ENCODE results near the gene CDH12.
"Not testable (repeated sequence)": the region's sequence is repeated elsewhere in the genome, so short reads cannot be mapped to it uniquely, and the experiment has no call there.

Gene CDH12

DNA sequence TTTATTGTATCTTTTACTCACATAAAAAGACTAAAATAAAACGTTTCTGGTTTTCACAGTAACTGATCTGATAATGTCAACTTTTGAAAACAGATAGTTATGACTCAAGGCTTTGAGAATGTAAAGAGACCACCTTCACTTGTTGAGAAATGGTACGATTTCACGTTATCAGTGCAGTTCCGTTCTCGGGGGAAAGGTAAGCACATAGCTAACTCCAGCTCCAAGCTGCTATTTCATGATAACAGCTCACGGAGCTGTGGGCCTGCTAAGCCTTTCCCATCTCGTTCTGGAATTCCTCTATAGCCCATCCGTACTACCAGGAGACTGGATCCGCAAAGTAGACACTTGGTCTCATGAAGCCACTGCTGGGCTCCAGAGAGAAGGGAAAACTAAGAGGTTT is 701.3 kb downstream of the CDH12 start:
- DNase-seq (ENCODE audit: low read depth), result not testable (repeated sequence)

DNA sequence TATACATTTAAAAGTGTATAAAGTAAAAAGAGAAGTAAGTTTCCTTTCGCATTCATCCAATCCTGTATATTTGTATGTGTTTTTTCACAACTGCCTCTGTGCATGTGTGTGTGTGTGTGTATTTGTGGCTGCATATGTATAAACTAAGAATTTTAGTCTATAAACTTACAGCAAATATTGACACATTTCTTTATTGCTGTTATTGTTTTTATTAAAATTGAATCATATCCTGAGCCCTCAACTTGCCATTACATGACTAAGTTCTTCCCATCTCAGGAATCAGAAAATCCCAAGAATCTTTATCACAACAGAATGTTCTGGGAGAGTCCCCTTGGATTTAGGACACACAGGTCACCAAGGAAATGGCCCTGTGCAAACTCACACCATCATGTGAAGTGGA is 712.7 kb downstream of the CDH12 start:
- not testable (repeated sequence) for DNase-seq (ENCODE audit: low read depth)

DNA sequence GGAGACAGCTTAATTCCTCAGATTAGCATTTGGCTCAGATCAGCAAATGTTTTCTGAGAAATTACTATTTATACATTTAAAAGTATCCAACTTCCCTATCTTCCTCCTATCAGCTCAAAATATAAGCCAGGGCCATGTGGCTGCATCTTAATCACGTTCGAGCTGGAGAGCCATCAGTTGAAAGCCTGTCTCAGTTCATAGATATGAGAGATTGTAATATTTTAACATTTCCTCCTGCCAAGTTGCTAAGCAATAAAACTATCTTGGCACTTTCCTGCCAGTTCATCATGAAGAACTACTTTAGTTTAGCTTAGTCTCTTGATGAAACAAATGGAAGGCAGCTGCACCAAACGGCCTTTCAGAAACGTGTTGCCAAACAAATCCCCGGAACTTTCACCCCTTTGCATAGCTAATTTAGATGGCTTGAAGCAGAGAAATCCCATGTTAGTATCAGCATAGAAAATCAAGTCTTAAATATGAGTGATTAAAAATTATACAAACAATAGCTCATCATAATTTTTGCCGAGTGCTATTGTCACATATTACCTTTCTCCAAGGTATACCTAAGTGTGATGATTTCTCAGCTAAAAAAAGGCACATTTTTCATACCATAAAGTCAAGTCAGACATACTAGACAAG is 713.4 kb downstream of the CDH12 start:
- DNase-seq (ENCODE audit: low read depth), result not testable (repeated sequence)

DNA sequence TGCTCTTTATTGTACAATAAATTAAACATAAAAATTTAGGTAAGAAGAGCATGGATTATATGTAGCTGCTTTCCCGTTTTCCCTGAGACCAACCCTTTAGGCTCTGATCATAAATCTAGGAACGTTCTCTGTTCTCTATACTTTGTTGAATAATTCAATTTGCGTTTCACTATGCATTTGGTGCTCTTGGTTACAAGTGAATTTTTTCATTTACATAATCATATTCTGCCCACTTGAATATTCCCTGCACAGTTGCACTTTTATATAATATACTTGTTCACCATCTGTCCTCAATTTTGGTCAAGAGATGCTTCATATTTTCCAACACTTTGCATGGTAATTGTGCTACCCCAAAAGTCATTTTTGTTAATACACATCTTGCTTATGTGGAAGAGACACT is 741.8 kb downstream of the CDH12 start:
- no peak for DNase-seq (ENCODE audit: low read depth)

DNA sequence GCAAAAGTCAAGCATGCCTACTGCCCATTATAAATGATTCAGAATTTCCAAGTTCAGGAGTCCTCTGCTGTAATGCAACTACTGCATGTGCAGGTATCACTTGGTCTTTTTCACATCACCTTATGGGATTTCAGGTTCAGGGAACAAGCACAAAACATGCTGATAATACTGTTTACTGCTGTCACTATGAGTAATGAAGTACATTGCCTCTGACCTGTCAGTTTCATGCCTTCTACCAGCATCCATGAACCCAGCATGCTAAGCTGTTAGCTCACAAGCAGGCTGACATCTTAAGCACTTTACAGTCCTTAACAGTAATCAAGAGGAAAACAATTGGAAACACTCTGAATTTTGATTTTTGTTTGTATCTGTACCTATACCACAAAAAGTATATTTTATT is 743.8 kb downstream of the CDH12 start:
- no peak for DNase-seq (ENCODE audit: low read depth)

DNA sequence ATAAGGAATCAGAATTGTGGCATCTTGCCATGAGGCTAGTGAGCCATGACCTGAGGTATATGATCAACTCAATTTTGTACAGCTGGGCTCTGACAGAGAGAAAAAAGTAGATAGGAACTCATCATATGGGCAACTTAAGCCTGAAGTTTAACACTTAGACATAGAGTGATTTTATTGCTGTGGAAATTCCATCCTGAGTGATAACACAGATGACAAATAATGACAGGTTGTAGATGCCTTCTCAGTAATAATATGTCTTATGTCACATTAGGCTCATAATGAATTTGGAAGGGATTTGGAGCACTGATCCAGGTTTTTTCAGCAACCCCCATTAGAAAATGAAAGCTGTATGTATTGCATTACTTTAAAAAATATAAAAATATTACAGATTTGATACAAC is 744.6 kb downstream of the CDH12 start:
- no peak for DNase-seq (ENCODE audit: low read depth)

DNA sequence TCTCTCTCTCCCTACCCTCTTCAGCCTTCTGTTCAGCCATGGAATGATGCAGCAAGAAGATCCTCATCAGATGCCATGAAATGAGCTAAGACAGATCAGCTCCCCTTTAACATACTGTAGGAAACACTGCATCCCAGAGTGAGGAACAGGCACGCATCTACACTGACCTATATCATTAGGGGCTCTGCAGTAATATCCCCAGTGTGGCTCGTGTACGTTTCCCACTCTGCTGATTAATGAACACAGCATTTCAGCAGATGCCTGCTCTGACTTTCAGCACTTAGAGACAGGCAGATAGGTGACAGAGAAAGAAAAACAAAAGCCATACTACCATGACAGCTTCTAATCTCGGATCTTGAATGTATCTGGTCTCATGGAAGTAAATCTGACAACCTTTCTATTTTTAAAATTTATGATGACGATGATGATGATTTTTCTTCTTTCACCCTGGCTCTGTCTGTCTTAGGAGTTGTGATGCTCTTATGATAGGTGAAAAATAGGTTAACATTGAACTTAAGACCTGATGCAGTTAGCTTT is 750.3 kb downstream of the CDH12 start:
- DNase-seq (ENCODE audit: low read depth), result no peak

DNA sequence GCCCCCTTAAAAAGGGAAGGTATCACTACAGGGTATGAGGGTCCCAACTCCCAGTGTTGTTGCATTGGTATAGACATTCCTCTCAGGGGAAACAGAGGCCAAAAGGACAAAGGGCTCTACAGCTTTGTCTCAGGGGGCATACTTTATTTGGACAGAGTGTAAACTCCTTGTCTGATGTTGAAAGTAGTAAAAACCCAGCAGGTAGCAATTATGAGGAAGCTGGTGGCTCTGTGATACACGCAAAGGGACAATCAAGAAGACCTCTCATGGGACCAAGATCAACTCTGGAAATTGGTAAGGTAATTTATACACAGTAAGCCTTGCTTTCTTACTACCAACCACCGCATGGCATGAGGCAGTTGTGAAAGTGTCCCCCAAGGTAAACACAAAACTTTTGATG is 764.6 kb downstream of the CDH12 start:
- no peak for DNase-seq (ENCODE audit: low read depth)

DNA sequence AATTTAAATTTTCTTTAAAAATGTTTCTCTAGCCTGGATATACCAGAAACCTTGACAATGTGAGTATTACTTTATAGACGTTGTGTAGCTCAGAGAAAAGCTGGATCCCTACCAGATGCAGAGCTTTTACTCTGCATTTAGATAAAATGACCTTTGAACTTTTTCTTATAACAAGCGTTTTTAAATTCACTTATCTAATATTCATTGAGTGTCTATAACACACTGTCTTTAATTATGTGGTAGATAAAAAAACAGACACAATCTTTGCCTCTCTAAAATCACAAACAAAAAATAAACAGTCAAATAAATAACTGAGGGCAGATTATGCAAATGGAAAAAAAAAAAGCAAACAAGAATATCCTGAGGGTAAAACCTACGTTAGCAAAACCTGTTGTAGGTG is 773.6 kb downstream of the CDH12 start:
- no peak for DNase-seq (ENCODE audit: low read depth)

DNA sequence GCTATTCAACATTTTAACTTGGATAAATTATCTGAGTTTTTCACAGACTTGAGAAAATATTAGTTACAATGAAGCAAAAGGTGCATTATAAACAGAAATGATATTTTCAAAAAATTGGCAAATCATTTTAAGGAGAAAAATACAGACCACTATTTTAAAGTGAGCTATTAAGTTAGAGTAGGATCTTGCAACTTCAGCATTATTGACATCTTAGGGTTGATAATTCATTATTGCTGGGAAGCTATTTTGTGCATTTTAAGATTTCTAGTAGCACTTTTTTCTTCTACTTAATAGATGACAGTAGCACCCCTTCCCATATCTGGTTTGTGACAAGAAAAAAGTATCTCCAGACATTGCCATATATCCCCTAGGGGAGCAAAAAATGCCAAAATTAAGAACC is 774.1 kb downstream of the CDH12 start:
- no peak for DNase-seq (ENCODE audit: low read depth)

DNA sequence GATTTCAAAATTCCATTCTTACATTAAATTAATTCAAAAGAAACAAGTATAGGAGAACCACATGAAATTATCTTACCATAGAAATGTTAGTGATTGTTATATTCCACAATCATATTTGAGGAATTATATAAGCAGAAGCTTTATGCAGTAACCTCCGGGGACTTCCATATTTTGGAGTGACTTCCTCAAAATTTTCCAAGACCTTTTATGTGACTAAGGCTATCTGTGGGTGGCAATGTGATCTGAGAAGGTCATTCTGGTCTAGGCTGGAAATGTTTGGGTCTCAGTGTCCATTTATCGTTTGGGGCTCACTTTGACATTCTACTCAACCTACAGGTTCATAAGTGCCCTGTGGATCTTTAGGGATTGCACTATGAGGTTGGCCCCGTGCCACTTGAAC is 776.6 kb downstream of the CDH12 start:
- DNase-seq (ENCODE audit: low read depth), result no peak

DNA sequence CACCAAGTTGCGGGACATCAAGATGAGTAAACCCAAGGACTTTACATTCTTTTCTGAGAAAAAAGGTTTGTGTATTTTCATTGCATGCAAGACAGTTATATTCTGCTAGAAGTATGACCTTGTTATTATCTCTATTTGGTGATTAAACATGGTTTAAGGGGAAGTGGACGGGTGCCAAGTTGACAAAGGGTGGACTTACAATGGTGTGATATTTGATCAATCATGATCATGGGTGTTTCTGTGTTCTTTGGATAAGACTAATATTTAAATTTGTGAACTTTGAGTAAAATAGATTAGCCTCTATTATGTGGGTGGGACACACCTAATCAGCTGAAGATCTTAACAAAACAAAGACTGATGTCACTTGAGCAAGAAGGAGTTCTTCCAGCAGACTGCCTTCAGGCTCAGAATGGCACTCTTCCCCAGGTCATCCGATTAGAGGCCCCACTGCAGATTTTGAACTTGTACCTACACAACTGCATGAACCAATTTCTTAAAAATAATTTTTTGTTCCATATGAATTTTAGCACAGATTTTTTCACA is 782.9 kb downstream of the CDH12 start:
- DNase-seq (ENCODE audit: low read depth), result no peak

DNA sequence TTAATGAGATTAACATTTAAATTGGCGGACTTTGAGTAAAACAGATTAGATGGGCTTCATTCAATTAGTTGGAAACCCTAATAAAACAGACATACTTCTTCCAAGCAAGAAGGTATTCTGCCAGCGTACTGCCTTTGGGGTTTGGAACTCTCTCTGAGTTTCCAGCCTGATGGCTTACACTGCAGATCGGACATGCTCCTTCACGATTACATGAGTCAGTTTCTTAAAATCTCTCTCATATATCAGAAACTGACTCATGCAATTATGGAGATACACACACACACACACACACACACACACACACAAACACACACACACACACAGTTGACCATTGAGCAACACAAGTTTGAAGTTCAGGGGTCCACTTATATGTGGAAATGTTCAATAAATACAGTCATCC is 789.4 kb downstream of the CDH12 start:
- DNase-seq (ENCODE audit: low read depth), result no peak

DNA sequence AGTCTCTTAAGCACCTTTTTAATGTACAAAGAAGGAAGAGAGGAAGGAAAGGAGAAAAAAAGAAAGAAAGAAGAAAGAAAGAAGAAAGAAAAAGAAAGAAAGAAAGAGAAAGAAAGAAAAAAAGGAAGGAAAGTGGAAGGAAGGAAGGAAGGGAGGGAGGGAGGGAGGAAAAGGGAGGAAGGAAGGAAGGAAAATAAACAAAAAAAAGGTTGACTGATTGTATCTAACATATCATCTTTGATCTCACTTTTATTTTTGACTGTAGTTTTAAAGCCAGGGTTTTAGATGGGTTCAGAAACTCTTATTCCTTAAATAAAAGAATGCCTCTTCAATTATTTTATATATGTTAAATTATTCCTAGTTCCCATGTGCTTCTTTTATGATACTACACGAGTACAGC is 794.5 kb downstream of the CDH12 start:
- DNase-seq (ENCODE audit: low read depth), result no peak

DNA sequence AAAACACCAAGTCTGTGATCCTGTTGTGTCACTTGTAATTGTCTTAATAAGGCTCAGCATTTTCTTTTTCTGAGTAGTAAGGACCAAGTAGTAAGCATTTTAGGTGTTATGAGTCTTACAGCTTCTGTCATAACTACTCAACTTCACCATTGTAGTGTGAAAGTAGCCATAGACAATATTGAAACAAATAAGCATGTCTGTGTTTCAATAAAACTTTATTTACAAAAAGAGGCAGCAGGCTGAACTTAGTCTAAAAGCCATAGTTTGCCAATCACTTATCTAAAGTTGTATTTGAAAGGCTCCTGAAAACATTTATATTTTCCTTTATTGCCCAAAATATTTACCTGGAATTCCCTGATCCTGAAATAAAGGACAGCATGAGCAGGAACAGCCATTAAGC is 796.1 kb downstream of the CDH12 start:
- DNase-seq (ENCODE audit: low read depth), result no peak

DNA sequence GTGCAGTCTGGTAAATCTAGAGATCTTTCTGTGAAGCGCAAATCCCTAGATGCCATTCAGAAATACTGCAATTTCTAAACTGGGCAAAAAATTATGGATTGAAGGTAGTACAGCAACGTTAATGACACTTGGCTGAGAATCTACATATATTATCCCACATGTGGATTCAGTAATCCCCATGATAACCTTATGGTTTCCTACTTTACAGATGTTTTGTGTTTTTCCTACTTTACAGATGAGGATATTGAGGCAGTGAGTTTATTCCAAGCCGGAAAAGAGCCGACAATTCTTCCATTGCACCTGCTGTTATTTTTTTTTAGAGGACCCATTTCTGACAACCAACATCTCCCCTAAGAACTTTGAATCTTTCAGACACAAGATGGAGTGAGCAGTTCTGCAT is 796.5 kb downstream of the CDH12 start:
- DNase-seq (ENCODE audit: low read depth), result no peak

DNA sequence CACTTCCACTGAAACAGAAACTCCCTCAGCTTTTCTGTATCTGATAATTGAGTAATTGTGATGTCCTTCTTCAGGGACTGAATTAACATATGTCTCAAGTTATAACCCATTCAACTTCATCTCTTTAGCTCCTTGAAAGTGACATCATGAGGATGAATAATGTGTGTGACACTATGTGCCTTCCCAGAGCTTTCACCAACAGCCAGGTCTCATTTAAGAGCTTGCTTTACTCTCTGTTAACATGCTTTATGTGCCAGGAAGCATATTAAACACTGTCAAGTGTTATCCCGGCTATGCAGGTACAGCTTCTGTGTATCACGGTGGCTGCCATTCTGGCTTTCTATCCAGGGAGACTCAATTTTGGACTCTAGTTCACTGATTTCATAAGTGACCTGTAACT is 799.9 kb downstream of the CDH12 start:
- no peak for DNase-seq (ENCODE audit: low read depth)

DNA sequence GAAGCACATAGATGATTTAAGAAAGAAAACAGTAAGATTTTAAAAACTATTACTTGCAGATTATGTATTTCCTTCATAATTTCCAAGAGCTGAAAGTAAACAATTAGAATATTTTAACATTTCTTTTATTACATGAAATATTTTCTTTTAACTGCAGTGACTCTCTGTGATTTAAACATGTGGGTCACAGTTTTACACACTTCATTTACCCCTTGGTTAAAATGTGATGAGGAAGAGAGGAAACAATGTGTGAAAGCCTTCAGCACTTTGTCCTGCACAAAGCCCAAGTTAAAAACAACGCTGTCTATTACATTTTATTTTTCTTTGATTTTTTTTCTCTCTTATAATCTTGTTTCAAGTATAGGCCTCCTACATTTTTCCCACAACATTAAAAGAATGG is 801.3 kb downstream of the CDH12 start:
- DNase-seq (ENCODE audit: low read depth), result no peak

DNA sequence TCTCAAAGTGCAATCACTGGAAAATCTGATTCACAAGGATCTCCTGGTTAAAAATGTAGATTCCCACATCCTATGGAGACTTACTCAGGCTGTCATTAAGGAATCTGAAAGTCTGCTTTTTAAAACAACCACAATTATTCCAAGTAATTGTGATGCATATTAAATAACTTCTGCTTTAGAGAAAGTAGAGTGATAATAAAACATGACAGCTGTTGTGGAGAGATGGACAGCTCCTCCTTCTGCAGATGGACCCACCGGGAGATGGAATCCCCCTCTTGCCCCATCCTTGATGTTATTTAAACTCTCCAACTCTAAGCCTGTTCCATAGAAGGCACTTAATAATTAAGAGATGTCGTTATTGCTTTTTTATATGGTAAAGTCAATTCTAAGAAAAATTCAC is 802.2 kb downstream of the CDH12 start:
- no peak for DNase-seq (ENCODE audit: low read depth)

DNA sequence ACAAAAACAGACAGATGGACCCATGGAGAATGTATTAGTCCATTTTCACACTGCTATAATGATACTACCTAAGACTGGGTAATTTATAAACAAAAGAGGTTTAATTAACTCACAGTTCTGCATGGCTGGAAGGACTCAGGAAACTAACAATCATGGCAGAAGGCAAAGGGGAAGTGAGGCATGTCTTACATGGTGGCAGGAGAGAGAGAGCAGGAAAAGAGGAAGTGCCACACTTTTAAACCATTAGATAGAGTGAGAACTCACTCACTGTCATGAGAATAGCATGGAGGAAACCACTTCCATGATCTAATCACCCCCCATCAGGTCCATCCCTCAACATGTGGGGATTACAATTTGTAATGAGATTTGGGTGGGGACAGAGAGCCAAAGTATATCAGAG is 808.9 kb downstream of the CDH12 start:
- no peak for DNase-seq (ENCODE audit: low read depth)

DNA sequence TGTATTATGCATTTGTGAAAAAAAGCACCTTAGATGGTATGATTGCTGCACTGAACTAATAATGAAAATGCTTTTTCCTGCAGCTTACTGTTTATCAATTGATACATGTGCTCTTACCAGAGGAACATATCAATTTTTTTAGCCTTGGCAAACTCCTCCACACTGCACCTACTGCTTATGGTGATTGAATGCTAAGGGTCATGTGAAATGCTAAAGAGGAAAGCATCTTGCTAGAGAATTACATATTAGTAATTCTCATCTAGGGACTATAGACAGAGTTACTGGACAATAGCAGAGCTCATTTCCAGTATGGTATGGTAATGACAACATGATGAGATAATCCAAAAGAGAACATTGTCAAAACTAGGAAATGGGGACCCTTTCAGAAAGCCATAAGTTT is 817.1 kb downstream of the CDH12 start:
- no peak for DNase-seq (ENCODE audit: low read depth)

DNA sequence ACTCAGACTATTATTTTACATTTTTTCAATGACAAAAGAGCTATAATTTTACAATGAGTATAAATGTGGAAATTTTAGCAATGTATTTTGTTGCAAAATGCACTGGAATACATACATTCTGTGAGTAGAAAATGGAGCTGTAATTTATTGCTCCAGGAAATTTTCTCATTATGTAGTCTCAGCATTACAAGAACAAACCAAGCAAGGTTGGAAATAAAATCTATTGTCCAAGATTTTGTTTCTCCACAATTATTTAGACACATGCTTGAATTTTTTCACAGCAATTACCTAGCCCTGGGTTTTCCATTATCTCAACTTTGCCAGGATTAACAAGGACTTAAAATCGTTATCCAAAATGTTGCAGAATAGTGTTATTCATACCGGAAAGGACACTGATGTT is 820.1 kb downstream of the CDH12 start:
- no peak for DNase-seq (ENCODE audit: low read depth)

DNA sequence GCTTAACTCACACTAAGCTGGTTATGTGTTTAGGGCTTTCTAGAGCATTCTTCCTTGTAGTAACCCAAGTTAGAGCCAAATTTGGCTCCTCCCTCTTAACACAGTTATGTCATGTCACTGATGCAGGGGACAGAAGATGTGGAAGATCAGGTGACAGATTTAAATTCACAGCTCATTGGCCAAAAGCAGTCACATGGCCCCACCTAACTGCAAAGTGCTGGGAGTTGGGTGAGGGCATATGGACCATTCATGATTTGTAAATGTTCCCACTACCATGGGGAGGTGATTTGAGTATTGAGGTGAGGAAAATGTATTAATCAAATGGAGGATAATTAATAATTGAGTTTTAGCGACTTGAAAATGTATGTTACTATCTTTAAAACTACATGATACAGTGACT is 829.4 kb downstream of the CDH12 start:
- no peak for DNase-seq (ENCODE audit: low read depth)

DNA sequence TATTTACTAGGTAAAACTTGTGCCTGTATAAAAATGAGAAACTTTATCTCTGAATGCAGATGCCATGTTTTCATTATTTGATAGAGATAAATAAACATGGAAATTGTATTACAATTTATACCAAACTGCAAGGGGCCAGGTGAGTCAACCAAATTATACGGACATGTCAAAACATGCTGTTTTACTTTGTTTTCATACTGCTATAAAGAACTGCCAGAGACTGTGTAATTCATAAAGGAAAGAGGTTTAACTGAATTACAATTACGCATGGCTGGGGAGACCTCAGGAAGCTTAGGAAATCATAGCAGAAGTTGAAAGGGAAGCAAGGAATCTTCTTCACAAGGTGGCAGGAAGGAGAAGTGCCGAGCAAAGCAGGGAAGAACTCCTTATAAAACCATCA is 840.3 kb downstream of the CDH12 start:
- not testable (repeated sequence) for DNase-seq (ENCODE audit: low read depth)

Measured in stimulated activated CD8-positive, alpha-beta memory T cell treated with anti-CD3 and anti-CD28 coated beads, Interleukin-15, amount 100 ng/mL, for 24 hours (primary cell).